ENCODE measurements around the gene TCERG1L.

Gene TCERG1L

DNA sequence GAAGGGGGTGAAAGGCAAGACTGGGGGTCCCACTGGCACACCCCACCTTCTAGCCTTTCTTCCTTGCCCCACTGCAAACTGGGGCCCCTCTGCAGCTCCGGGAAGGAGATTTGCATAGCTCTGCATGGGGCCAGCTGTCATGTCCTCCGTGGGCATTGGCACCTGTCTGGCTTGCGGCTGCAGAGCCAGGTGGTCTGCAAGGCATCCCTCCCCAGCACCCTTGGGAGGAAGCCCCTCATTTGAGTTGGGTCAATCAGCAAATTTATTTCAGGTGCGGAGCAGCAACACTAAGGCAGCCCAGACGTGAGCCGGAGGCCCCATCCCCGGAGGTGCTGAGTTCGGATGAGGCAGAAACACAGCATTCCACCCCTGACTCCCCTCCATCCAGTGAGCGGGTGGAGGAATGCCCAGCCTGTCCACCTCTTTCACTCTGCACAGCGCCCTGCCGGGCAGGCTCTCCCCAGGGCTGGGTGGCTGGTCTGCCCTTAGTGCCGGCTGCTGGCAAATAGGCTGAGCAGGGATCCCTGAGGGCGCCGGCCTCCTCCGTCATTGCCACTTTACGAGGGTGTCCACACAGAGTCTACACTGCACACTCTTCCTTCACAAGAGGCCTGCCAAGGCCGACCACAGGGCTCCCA, 143.2 kb downstream of the TCERG1L start:
- no peak for DNase-seq (ENCODE audit: low spot score)
- TF ChIP-seq, protein P1, sequence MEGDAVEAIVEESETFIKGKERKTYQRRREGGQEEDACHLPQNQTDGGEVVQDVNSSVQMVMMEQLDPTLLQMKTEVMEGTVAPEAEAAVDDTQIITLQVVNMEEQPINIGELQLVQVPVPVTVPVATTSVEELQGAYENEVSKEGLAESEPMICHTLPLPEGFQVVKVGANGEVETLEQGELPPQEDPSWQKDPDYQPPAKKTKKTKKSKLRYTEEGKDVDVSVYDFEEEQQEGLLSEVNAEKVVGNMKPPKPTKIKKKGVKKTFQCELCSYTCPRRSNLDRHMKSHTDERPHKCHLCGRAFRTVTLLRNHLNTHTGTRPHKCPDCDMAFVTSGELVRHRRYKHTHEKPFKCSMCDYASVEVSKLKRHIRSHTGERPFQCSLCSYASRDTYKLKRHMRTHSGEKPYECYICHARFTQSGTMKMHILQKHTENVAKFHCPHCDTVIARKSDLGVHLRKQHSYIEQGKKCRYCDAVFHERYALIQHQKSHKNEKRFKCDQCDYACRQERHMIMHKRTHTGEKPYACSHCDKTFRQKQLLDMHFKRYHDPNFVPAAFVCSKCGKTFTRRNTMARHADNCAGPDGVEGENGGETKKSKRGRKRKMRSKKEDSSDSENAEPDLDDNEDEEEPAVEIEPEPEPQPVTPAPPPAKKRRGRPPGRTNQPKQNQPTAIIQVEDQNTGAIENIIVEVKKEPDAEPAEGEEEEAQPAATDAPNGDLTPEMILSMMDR (IDR thresholded peaks at IDR 0.05; ENCODE audit: borderline replicate concordance, control extremely low read depth, extremely low read depth, insufficient read depth, missing control alignments) = no peak
- in situ Hi-C loops (cut with MboI; ENCODE audit: low sequenced_read_pairs, unreplicated experiment) = no loop called here

DNA sequence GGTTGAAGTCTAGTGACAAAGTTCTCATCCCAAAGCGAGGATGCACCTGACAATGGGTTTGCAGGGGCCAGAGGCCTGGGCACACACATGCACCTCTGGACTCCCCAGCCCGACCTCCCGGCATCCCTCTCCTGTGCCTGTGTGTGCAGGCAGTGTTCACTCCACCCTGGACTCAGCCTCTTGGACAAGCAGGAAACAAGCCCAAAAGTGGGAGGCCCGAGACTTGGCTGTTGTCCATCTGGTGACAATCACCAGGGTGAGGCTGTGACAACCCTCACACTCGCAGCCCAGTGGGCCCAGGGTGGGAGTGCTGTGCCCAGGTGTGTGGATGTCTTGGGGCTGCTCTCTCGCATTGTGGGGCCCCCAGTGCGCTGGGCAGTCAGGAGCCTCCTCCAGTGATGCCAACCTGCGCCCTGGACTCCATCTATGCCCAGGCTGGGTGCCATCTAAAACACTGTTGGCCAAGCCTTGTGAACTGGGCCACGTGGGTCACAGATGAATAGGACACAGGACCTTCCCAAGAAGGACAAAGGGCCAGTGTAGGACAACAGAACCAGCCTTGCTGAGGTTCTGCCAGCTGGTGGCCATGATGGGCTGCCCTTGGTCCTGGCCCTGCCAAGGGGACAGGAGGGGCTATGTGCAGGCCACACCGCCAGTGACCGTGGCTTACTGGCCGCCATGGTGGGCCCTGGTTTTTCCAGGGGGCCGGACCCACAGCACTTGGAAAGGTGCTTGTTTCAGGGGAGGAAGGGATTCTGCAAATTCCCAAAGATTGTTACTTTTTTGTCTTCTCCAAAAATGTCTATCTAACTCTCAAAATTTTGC, 144.3 kb downstream of the TCERG1L start:
- in situ Hi-C loops (cut with MboI; ENCODE audit: low sequenced_read_pairs, unreplicated experiment) = no loop called here
- TF ChIP-seq, protein P1 (IDR thresholded peaks at IDR 0.05; ENCODE audit: borderline replicate concordance, control extremely low read depth, extremely low read depth, insufficient read depth, missing control alignments) = no peak
- no peak for DNase-seq (ENCODE audit: low spot score)

DNA sequence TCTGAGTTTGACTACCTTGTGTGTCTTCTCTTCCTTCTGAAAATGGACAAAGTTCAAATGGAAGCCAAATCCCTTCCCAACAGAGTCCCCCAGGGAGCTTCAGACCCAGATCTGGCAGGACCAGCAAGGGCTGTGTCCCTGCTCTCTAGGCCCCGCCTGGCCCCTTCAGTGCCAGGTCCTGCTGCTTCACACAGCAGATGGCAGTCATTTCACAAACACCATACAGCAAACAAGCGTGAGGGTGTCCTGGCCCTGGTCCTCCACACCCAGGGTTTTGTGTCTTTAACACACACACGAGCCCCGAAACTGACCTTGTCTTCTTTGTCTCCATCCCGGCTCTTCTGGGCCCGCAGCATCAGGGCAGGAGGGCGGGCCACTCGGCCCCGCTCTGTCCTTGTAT, 145.0 kb downstream of the TCERG1L start:
- in situ Hi-C loops (cut with MboI; ENCODE audit: low sequenced_read_pairs, unreplicated experiment) = no loop called here
- TF ChIP-seq, protein P1 (IDR thresholded peaks at IDR 0.05; ENCODE audit: borderline replicate concordance, control extremely low read depth, extremely low read depth, insufficient read depth, missing control alignments) = no peak
- no peak for DNase-seq (ENCODE audit: low spot score)

DNA sequence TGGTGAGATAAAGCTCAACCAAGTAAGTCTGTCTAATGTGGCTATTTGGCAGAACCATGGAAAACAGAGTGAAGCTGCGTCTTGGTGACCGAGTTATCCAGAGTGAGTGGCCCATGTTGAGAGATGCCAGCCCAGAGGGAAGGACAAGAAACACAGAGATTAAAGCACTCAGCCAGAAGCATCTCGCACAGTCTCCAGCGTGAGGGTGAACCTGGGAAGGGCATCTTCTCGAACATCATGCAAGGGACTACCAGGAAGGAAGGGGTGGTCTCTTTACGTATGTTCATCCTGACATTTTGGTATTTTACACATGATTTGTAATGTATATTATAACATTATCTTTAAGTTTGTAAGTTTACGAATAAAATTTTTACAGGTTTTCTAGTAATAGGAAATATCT, 146.4 kb downstream of the TCERG1L start:
- in situ Hi-C loops (cut with MboI; ENCODE audit: low sequenced_read_pairs, unreplicated experiment) = no loop called here
- no peak for DNase-seq (ENCODE audit: low spot score)
- TF ChIP-seq, protein P1 (IDR thresholded peaks at IDR 0.05; ENCODE audit: borderline replicate concordance, control extremely low read depth, extremely low read depth, insufficient read depth, missing control alignments) = no peak

DNA sequence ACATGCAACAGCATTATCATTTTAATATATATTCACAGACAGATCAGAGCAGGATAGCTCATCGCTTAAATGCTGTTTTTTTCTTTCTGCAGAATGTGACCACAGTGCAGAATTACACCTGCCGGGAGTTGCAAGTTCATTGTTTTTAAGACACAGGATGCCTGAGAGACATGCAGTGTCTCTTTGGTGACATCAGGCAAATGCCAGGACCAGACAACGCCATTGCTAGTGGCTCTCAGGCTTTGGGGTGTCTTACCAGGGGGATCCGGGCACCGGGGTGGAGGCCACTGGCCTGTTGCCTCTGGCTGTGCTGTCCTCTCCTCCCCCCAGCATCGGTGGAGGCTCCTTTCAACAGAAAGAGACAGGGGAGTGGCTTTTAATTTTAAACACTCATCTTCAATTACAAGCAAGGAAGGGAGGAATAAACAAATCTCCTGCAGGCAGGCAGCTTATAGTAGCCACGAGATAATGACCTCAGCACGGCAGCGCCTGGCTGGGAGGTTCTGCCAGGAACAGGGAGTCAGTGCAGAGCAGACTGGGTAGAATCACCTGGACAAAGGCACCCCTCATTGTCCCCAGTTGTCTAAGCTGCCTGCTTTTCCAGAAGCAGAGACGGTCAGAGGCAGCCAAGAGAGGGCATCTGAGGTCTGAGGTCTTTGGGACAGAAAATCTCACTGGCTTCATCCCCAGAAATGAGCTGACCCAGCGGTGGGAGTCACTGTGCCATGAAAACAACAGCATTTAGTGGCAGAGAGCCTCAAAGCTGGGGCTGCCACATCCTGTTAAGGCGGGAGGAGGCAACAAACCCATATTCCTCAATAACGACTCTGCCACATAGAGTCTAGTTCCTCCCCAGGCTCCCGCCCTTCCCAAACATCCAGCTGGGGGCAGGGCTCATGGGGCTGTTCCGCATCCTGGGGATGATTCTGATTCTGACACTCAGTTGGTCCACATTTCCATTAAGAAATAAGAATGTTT, 148.4 kb downstream of the TCERG1L start:
- no peak for DNase-seq (ENCODE audit: low spot score)
- in situ Hi-C loops (cut with MboI; ENCODE audit: low sequenced_read_pairs, unreplicated experiment) = no loop called here
- TF ChIP-seq, protein P1 (IDR thresholded peaks at IDR 0.05; ENCODE audit: borderline replicate concordance, control extremely low read depth, extremely low read depth, insufficient read depth, missing control alignments) = no peak

DNA sequence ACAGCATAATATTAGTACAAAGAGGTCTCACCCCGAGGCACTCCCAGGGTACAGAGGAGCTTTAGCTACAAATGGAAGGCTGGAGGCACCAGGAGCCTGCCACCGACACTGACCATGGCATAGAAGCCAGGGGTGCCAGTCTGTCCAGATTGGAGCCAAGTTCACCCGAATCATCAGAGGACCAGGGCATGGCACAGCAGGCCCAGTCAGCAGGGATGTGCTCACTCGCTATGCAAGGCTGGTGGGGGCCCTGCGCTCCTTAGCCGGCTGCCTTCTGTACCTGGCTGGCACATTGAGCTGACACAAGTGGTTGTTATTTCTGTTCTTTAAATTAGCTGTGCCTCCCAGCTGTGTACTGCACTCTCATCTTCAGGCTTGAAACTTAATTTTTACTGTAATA, 149.3 kb downstream of the TCERG1L start:
- DNase-seq (ENCODE audit: low spot score) = no peak
- TF ChIP-seq, protein P1 (IDR thresholded peaks at IDR 0.05; ENCODE audit: borderline replicate concordance, control extremely low read depth, extremely low read depth, insufficient read depth, missing control alignments) = no peak
- in situ Hi-C loops (cut with MboI; ENCODE audit: low sequenced_read_pairs, unreplicated experiment) = no loop called here

All from GM13976 (cell line).